Osteocyte (in vitro differentiated cells): Measurements from ENCODE around the gene CD8B2. TPM values are rescaled to one million over a fixed set of nuclear protein-coding genes. Genes with fewer than 3 reads are reported as not detected.

Source experiments
- DNase-seq: peaks from one replicate; pipeline ENCODE4 v3.0.0; 2021; ENCODE audit warnings: mixed read lengths; ENCODE audit not compliant: unreplicated experiment; ENCODE audit errors: extremely low spot score
- H3K27ac Mint-ChIP-seq: one replicate; pipeline ENCODE4 v1.8.0; 2021; ENCODE audit warnings: mild to moderate bottlenecking, mixed read lengths; ENCODE audit not compliant: unreplicated experiment
- H3K27me3 Mint-ChIP-seq: one replicate; pipeline ENCODE4 v1.8.0; 2021; ENCODE audit warnings: mixed read lengths; ENCODE audit not compliant: unreplicated experiment
- H3K36me3 Mint-ChIP-seq: one replicate; pipeline ENCODE4 v1.8.0; 2021; ENCODE audit warnings: mixed read lengths; ENCODE audit not compliant: unreplicated experiment
- H3K4me1 Mint-ChIP-seq: one replicate; pipeline ENCODE4 v1.8.0; 2021; ENCODE audit warnings: mixed read lengths; ENCODE audit not compliant: unreplicated experiment
- H3K4me3 Mint-ChIP-seq: one replicate; pipeline ENCODE4 v1.8.0; 2021; ENCODE audit warnings: mild to moderate bottlenecking, moderate library complexity, mixed read lengths; ENCODE audit not compliant: unreplicated experiment
- H3K9me3 Mint-ChIP-seq: one replicate; pipeline ENCODE4 v1.8.0; 2021; ENCODE audit warnings: mixed read lengths; ENCODE audit not compliant: unreplicated experiment
- total RNA-seq: library from RNA; stranded (reverse); gene quantifications from 2 replicates; pipeline ENCODE4 v1.2.1, GENCODE V29; 2021
- TF ChIP-seq, protein P1 (sequence below): fragments of 200-600 bp; sonication (generic); IDR thresholded peaks from 2 replicates; pipeline ENCODE4 v1.5.0; 2021; ENCODE audit warnings: antibody characterized with exemption, mild to moderate bottlenecking, moderate library complexity

CD8B2 gene
- total RNA-seq, 1 donor from 2014 or later, result not detected

GRCh38 chr2:106560773-106561172 is 73.6 kb downstream of the CD8B2 start:
- DNase-seq, result no peak
- H3K27me3 Mint-ChIP-seq, result peaks cover 36% of the 10 kb centered on the region
- peaks cover 7% of the 10 kb centered on the region for H3K9me3 Mint-ChIP-seq
- H3K36me3 Mint-ChIP-seq, result no peaks in the 10 kb centered on the region
- H3K4me3 Mint-ChIP-seq, result no peak overlapping the region
- no peaks in the 10 kb centered on the region for H3K4me1 Mint-ChIP-seq
- no peak overlapping the region for H3K27ac Mint-ChIP-seq
- TF ChIP-seq, protein P1, sequence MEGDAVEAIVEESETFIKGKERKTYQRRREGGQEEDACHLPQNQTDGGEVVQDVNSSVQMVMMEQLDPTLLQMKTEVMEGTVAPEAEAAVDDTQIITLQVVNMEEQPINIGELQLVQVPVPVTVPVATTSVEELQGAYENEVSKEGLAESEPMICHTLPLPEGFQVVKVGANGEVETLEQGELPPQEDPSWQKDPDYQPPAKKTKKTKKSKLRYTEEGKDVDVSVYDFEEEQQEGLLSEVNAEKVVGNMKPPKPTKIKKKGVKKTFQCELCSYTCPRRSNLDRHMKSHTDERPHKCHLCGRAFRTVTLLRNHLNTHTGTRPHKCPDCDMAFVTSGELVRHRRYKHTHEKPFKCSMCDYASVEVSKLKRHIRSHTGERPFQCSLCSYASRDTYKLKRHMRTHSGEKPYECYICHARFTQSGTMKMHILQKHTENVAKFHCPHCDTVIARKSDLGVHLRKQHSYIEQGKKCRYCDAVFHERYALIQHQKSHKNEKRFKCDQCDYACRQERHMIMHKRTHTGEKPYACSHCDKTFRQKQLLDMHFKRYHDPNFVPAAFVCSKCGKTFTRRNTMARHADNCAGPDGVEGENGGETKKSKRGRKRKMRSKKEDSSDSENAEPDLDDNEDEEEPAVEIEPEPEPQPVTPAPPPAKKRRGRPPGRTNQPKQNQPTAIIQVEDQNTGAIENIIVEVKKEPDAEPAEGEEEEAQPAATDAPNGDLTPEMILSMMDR, result no peak

GRCh38 chr2:106561356-106561755 is 74.2 kb downstream of the CD8B2 start:
- Mint-ChIP-seq H3K27me3 (peaks cover 41% of the 10 kb centered on the region), H3K9me3 (peaks cover 7% of the 10 kb centered on the region), H3K4me3 (no peak overlapping the region), H3K4me1 (no peaks in the 10 kb centered on the region), H3K27ac (no peak overlapping the region), H3K36me3 (no peaks in the 10 kb centered on the region)
- peak; percentile 80 for DNase-seq
- TF ChIP-seq, protein P1, result no peak

- no peak overlapping the region for H3K27ac Mint-ChIP-seq
- H3K27me3 Mint-ChIP-seq, result peaks cover 40% of the 10 kb centered on the region
- no peaks in the 10 kb centered on the region for H3K36me3 Mint-ChIP-seq
- H3K9me3 Mint-ChIP-seq, result peaks cover 3% of the 10 kb centered on the region
- DNase-seq, result no peak
- H3K4me3 Mint-ChIP-seq, result no peak overlapping the region
- no peaks in the 10 kb centered on the region for H3K4me1 Mint-ChIP-seq
- TF ChIP-seq, protein P1, result no peak
Observed at GRCh38 chr2:106561803-106562202, 74.6 kb downstream of the CD8B2 start.

DNA sequence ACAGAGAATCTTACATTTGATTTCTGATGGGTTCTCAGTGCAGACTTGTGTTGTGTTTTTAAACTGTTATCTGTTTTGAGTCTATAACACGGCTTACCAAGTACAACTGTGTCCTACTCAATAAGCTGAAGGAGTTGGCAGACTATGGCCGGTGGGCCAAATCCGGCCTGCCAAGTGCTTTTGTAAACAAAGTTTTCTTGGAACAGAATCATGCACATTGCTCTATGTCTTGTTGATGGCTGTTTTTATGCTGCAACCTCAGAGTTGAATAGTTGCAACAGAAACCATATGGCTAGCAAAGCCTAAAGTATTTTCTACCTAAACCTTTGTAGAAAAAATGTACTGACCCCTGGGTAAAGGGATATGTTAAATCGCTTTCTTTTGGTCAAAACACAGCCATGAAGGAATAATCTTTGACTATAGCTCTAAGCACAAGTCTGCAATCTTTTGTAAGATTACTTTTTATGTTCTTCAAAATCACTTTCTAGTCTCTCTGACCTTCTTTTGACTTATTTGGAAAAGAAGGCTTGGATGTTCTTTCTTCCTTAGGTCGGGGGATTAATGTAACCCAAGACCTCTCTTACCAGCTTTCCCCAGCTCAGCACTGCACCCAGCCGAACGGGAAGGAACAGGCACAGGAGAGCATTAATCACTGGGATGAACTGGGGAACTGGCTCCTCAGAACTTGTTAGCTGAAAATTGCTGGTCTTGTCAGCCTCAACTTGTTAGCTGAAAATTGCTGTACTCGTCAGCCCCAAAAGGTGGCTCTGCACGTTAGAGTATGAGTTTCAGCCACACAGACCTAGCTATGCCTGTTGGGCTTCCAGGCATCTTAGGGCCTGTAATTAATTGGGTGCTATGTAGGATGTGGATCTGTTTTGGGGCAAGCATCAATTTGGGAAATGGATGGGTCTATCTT is 75.4 kb downstream of the CD8B2 start:
- no peak for DNase-seq
- H3K27ac Mint-ChIP-seq, result no peak overlapping the region
- H3K36me3 Mint-ChIP-seq, result no peaks in the 10 kb centered on the region
- peaks cover 44% of the 10 kb centered on the region for H3K27me3 Mint-ChIP-seq
- TF ChIP-seq, protein P1, result no peak
- no peaks in the 10 kb centered on the region for H3K4me1 Mint-ChIP-seq
- no peaks in the 10 kb centered on the region for H3K9me3 Mint-ChIP-seq
- H3K4me3 Mint-ChIP-seq, result no peak overlapping the region

DNA sequence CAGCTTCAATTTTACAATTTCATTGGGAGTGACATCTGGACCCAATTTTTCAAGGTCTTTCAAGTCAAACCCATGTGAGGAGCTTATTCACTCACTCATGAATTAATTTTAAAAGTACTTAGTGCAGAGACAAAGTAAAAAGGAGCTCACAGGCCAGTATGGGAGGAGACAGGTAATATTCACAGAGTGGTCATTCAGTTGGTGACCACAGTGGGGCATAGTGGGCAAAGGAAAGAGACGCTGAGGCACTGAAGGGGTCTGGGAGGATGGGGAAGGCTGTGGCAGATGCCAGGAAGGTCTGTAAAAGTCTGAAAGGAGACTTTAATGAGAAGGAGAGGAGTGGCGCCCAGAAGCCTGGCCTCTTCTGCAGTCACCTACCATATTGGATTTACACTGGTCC is 76.0 kb downstream of the CD8B2 start:
- no peaks in the 10 kb centered on the region for H3K4me1 Mint-ChIP-seq
- H3K27ac Mint-ChIP-seq, result no peak overlapping the region
- H3K4me3 Mint-ChIP-seq, result no peak overlapping the region
- H3K27me3 Mint-ChIP-seq, result peaks cover 47% of the 10 kb centered on the region
- no peaks in the 10 kb centered on the region for H3K9me3 Mint-ChIP-seq
- TF ChIP-seq, protein P1, result peak; percentile 47
- no peak for DNase-seq
- H3K36me3 Mint-ChIP-seq, result no peaks in the 10 kb centered on the region
